PC-3 (cell line): Measurements from ENCODE around the gene PLIN1. TPM values are rescaled to one million over a fixed set of nuclear protein-coding genes. Genes with fewer than 3 reads are reported as not detected.

Source experiments
- ATAC-seq: fragments of 200-7000 bp; cut with Tn5 transposase; 2 replicates; pipeline ENCODE4 v1.9.1; 2020; ENCODE audit warnings: mild to moderate bottlenecking, moderate library complexity
- BruUV-seq: library from RNA; stranded (reverse); fragments of 400-500 nt; replicated peaks from 2 replicates; lab custom pipeline; 2021; lab: Mats Ljungman, UMichigan
- CTCF ChIA-PET: fragments of 300-600 bp; sonication (Branson Sonifier 250); formaldehyde crosslinking; loops from one replicate; lab custom pipeline; 2022; ENCODE audit warnings: antibody characterized with exemption; lab: Charles Lee
- POLR2A ChIA-PET: fragments of 300-600 bp; sonication (Branson Sonifier 250); formaldehyde crosslinking; loops from one replicate; lab custom pipeline; 2022; ENCODE audit warnings: antibody characterized with exemption; ENCODE audit not compliant: unreplicated experiment; lab: Charles Lee
- DNase-seq: peaks from one replicate; pipeline ENCODE4 v3.0.0-alpha.2; 2015
- H2AFZ ChIP-seq: fragments of 300-600 bp; sonication (generic); 2 replicates; pipeline ENCODE4 v1.6.0; 2016; ENCODE audit warnings: antibody characterized with exemption, low read length
- H3F3A ChIP-seq: fragments of 300-600 bp; sonication (generic); one replicate; pipeline ENCODE4 v1.6.0; 2017; ENCODE audit warnings: antibody characterized with exemption, low read length, control low read depth, mild to moderate bottlenecking; ENCODE audit not compliant: unreplicated experiment
- H3K27ac ChIP-seq: fragments of 300-600 bp; sonication (generic); 2 replicates; pipeline ENCODE4 v1.5.1; 2016; ENCODE audit warnings: mild to moderate bottlenecking, low read length
- H3K27me3 ChIP-seq: fragments of 300-600 bp; sonication (generic); 2 replicates; pipeline ENCODE4 v1.6.1; 2016; ENCODE audit warnings: low read length, mixed read lengths
- H3K36me3 ChIP-seq: fragments of 300-600 bp; sonication (generic); 2 replicates; pipeline ENCODE4 v1.6.1; 2016; ENCODE audit warnings: low read depth, mixed run types, low read length, mixed read lengths
- H3K4me1 ChIP-seq: fragments of 300-600 bp; sonication (generic); 2 replicates; pipeline ENCODE4 v1.5.1; 2016; ENCODE audit warnings: low read length; ENCODE audit not compliant: insufficient read depth
- H3K4me2 ChIP-seq: fragments of 300-600 bp; sonication (generic); 2 replicates; pipeline ENCODE4 v1.6.0; 2016; ENCODE audit warnings: low read length
- H3K4me3 ChIP-seq: fragments of 300-600 bp; sonication (generic); 2 replicates; pipeline ENCODE4 v1.5.1; 2016; ENCODE audit warnings: mild to moderate bottlenecking, low read length, mixed read lengths
- H3K79me2 ChIP-seq: fragments of 300-600 bp; sonication (generic); 2 replicates; pipeline ENCODE4 v1.6.1; 2017; ENCODE audit warnings: low read length, mixed read lengths
- H3K9ac ChIP-seq: fragments of 300-600 bp; sonication (generic); 2 replicates; pipeline ENCODE4 v1.6.0; 2016; ENCODE audit warnings: mild to moderate bottlenecking, low read length
- H3K9me2 ChIP-seq: fragments of 300-600 bp; sonication (generic); replicated peaks from 2 replicates; pipeline ENCODE4 v1.6.1; 2016; ENCODE audit warnings: mixed run types, low read length, mixed read lengths
- H3K9me3 ChIP-seq: fragments of 300-600 bp; sonication (generic); 2 replicates; pipeline ENCODE4 v1.6.1; 2016; ENCODE audit warnings: low read length, mixed read lengths
- H4K20me1 ChIP-seq: fragments of 300-600 bp; sonication (generic); 2 replicates; pipeline ENCODE4 v1.6.1; 2016; ENCODE audit warnings: low read length, mixed read lengths
- EZH2 ChIP-seq: fragments of 300-600 bp; sonication (generic); IDR thresholded peaks from one replicate; pipeline ENCODE4 v1.6.1; 2017; ENCODE audit warnings: antibody characterized with exemption, mild to moderate bottlenecking, low read length; ENCODE audit not compliant: unreplicated experiment
- EZH2phosphoT487 ChIP-seq: fragments of 300-600 bp; sonication (generic); IDR thresholded peaks from 2 replicates; pipeline ENCODE4 v1.6.1; 2018; ENCODE audit warnings: mild to moderate bottlenecking, antibody characterized with exemption, low read length, borderline replicate concordance
- intact Hi-C: fragments of 100-400 bp; cut with micrococcal nuclease; formaldehyde crosslinking; loops from 2 replicates; pipeline ENCODE4 v1.9.0; 2023
- total RNA-seq: library from RNA; depleted of rRNA; stranded (reverse); fragments of >200 nt; gene quantifications from 2 replicates; pipeline ENCODE4 v1.2.3, GENCODE V29; 2014
- TF ChIP-seq, protein P1 (sequence below): fragments of 300-600 bp; sonication (generic); conservative IDR thresholded peaks from 2 replicates; pipeline ENCODE4 v1.5.1; 2017; ENCODE audit warnings: antibody characterized with exemption, low read depth, mild to moderate bottlenecking, low read length

Gene PLIN1
- total RNA-seq, 1 experiment from 2014 or later, result 1.0 TPM

DNA sequence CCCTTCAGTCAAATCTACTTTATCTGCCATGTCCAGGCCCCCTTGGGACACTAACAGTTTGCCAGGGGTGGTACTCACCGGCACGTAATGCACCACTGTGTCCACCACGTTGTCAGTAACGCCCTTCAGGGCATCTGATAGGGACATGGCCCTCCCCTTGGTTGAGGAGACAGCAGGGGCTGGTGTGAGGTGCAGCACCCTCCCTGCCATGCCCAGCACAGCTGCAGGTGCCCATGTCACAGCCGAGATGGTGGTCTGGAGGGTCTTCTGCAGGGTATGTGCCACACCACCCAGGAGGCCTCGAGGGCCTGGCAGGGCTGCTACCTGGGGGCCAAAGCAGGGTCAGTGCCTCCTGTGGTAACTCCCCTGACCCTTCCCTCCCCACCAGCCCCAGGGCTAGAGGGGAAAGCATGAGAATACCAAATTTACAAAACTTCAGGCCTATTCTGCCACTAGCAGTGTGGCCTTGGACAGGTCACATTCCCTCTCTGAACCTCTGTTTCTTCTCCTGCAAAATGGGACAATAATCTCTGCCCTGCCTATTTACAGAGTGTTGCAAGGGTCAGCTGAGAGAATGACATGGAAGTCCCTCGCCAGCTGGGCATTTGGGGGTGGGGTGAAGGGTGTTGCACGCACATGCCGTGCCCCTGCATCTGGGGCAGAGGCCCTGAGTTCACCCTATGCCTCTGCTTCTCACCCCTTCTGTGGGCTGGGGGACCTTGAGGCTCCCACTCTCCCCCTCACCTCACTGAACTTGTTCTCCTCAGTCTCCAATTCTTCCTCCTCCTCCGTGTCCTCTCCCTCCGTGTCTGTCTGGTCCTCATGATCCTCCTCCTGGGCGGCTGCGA lies 12.1 kb downstream of the PLIN1 start:
- ATAC-seq, result no peak
- no peak overlapping the region for H2AFZ ChIP-seq

DNA sequence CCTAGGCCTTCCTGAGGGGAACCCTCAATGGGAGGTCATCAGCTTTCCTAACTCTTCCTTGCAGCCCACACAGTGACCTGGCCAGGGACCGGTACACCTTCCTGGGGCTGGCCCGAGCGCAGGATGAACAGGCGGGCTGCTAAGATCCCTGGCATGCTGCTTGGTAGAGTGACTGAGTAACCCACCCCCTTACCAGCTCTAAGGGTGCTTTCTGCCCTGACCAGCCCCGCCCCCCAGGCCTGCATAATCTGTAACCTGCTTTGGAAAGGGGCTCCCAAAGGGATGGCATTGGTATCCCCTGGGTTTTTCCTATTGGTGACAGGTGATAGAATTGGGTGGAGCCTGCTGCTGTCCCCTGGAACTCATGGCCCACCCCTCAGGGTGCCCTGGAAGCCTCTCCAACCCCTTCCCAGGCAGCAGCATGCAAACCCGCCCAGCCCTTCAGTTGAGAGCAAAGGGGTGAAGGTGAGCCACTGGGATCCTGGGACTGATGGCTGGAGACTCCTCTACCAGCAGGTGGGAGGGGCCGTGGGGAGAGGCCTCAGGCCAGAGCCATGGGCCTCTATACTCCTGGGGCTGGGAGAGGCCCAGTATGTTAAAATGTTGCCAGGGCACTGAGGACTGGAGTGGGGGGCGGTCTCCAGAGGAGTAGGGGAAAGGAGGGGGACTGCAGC lies 12.8 kb downstream of the PLIN1 start:
- Histone ChIP-seq H3K9ac (peak overlapping the region; percentile 45; the same call in 1 of the 2 replicates), H2AFZ (peak overlapping the region; percentile 85), H3K79me2 (no peaks in the 10 kb centered on the region), H4K20me1 (no peaks in the 10 kb centered on the region), H3K27ac (no peak overlapping the region), H3K9me3 (no peaks in the 10 kb centered on the region), H3K4me2 (peak overlapping the region; percentile 85), H3K4me3 (no peak overlapping the region), H3K4me1 (peaks cover 33% of the 10 kb centered on the region), H3K9me2 (no peaks in the 10 kb centered on the region), H3K36me3 (no peaks in the 10 kb centered on the region), H3K27me3 (no peaks in the 10 kb centered on the region), H3F3A (no peaks in the 10 kb centered on the region)
- DNase-seq (no peak), ATAC-seq (no peak)
- ChIA-PET POLR2A (no interaction called here), CTCF (no interaction called here)
- TF ChIP-seq EZH2, result no peak
- TF ChIP-seq EZH2phosphoT487, result no peak
- TF ChIP-seq, protein P1, sequence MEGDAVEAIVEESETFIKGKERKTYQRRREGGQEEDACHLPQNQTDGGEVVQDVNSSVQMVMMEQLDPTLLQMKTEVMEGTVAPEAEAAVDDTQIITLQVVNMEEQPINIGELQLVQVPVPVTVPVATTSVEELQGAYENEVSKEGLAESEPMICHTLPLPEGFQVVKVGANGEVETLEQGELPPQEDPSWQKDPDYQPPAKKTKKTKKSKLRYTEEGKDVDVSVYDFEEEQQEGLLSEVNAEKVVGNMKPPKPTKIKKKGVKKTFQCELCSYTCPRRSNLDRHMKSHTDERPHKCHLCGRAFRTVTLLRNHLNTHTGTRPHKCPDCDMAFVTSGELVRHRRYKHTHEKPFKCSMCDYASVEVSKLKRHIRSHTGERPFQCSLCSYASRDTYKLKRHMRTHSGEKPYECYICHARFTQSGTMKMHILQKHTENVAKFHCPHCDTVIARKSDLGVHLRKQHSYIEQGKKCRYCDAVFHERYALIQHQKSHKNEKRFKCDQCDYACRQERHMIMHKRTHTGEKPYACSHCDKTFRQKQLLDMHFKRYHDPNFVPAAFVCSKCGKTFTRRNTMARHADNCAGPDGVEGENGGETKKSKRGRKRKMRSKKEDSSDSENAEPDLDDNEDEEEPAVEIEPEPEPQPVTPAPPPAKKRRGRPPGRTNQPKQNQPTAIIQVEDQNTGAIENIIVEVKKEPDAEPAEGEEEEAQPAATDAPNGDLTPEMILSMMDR, result no peak
- BruUV-seq, result no TSS peak
- intact Hi-C loops, result no loop called here

More for the DNA sequence above, 12.1 kb downstream of the PLIN1 start:
- TF ChIP-seq, protein P1, result no peak
- no peak for TF ChIP-seq EZH2phosphoT487
- no peak for TF ChIP-seq EZH2
- peaks cover 31% of the 10 kb centered on the region for H3K4me1 ChIP-seq
- H3K9ac ChIP-seq, result no peak overlapping the region
- no peaks in the 10 kb centered on the region for H3K9me3 ChIP-seq
- H3K27ac ChIP-seq, result no peak overlapping the region
- intact Hi-C loops, result no loop called here
- H3K9me2 ChIP-seq, result no peaks in the 10 kb centered on the region
- H3K36me3 ChIP-seq, result no peaks in the 10 kb centered on the region
- H3F3A ChIP-seq, result no peaks in the 10 kb centered on the region
- no peak overlapping the region for H3K4me3 ChIP-seq
- no peaks in the 10 kb centered on the region for H3K27me3 ChIP-seq
- ChIA-PET POLR2A (no interaction called here), CTCF (no interaction called here)
- no peaks in the 10 kb centered on the region for H3K79me2 ChIP-seq
- no TSS peak for BruUV-seq
- DNase-seq, result no peak
- H3K4me2 ChIP-seq, result no peak overlapping the region
- no peaks in the 10 kb centered on the region for H4K20me1 ChIP-seq
